ENCODE data around the gene PCDHB3. TPM values are rescaled to one million over a fixed set of nuclear protein-coding genes. Genes with fewer than 3 reads are reported as not detected.

PCDHB3 gene
- 0.04 to 0.05 TPM in 2 of 5 replicates, not detected in the others for total RNA-seq (2022; extraction: Qiagen RNA extraction; ENCODE audit: low read depth)

DNA sequence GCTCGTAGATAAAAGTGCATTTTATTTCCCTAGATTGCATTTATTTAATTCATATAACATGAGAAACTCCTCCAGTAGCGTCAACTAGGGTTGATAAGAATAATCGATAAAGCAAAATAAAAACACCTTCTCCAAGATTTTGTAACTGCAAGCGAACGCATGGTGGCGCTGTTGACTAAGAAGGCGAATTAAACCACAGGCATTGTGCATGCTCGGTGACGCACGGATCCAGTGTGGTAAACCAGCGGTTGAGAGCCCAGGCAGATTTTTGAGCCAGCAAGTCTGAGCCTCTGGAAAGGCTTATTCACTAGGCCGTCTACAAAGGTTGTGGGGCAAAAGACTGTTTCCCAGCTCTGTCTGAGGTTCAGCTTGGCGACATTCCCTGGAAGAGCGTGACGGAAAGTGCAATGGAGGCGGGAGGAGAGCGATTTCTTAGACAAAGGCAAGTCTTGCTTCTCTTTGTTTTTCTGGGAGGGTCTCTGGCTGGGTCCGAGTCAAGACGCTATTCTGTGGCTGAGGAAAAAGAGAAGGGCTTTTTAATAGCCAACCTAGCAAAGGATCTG is at the start of gene PCDHB3:
Gene PCDHB3 (plus strand): TSS at position 231 of the 563 bp plus-strand sequence. CDS start 177 bp downstream, at position 408.

DNA sequence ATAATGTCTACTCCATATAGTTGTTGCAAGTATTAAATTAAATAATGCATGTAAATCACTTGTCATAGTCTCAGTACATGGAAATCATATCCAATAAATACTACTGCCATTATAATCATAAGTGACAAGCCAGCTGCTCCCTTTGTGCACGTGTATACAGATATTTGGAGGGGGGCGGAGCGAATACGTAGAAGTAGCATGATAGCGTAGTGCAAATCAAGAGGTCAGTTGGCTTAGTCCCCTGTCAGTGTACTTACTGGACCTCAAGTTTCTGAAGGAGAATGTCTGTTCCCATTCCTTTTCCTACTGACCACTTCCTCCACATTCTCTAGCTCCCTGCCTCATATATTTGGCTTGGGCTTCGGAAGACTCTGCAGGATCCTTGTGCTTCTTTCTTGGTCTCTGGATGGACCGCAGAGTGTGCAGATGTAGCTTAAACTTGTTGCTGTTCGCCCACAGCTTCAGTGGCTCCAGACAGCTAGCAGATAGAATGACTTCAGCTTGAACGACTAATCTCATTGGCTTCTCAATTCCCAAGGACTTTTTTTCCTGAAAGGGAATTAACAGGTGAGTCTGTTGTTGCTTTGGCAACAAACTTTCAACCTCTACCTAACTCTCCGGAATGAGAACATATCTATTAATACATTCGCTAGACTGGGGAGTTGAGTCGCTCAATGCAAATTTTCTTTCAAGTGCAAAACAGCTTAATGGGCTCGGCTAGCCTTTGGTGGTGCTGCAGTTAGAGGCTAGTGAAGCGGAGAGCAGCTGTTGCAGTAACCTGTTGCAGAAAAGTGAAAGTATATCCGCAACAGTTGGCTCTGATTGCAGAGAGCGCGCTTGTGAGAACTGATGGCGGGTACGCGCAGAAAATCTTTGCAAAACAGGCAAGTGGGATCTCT is 49.4 kb upstream of the PCDHB3 start, which contains the start of gene PCDHB1:
Gene PCDHB1 (plus strand): TSS at position 753 of the 899 bp plus-strand sequence. CDS start 97 bp downstream, at position 850.

DNA sequence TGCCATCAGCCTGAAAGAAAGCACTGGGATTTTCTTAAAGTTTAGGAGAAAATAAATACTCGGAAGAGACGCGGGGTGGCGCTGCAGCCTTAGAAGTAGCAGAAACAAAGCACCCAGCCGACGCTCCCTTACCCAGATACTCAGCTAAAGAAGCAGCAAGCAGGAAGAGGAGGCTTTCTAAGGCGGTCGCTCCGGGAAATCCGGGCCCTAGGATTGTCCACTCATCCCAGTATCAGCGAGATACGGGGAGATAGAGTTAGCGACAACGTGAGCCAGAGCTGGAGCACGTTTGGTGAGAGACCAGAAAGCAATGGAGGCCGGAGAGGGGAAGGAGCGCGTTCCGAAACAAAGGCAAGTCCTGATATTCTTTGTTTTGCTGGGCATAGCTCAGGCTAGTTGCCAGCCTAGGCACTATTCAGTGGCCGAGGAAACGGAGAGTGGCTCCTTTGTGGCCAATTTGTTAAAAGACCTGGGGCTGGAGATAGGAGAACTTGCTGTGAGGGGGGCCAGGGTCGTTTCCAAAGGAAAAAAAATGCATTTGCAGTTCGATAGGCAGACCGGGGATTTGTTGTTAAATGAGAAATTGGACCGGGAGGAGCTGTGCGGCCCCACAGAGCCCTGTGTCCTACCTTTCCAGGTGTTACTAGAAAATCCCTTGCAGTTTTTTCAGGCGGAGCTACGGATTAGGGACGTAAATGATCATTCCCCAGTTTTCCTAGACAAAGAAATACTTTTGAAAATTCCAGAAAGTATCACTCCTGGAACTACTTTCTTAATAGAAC is 5.6 kb upstream of the PCDHB3 start, which contains the start of gene PCDHB2:
Gene PCDHB2 (plus strand): TSS at position 135 of the 782 bp plus-strand sequence. CDS start 176 bp downstream, at position 311.

DNA sequence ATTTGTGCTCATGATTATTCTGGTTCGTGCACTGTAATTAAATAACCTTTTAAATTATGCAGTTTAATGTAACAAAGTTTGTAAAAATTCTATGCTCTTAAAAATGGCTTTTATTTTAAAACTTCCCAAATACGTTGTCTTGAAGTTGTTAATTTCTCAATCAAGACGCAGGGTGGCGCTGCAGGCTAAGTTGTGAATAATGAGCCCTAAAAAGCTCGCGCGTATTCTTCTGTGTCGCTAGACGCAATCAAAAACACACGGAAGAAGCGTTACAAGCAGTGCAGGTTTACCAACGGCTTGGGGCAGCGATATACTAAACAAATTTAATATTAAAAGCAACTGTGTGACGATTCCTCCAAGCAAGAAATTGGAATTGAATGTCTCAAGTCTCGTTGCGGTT is 21.3 kb downstream of the PCDHB3 start, which contains the start of gene PCDHB4:
Gene PCDHB4 (plus strand): TSS at position 256 of the 400 bp plus-strand sequence. CDS start 181 bp downstream, outside the sequence.

DNA sequence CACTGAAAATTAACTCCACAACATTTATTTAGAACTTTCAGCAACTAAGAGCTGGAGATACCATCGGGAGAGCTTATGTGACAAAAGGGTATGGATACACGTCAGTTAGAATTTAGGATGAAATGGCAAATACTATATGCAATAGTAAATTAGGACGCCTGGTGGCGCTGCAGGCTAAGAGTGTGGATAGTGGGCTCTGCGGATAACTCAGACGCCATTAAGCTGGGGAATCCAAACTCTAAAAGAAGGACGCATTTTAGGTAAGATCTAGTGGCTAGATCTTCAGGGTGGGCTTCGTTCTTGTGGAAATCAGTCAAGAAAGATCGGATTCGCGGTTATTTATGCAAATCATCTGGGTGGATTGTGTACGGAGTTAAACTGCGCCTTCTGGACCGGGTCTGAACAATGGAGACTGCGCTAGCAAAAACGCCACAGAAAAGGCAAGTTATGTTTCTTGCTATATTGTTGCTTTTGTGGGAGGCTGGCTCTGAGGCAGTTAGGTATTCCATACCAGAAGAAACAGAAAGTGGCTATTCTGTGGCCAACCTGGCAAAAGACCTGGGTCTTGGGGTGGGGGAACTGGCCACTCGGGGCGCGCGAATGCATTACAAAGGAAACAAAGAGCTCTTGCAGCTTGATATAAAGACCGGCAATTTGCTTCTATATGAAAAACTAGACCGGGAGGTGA is 34.9 kb downstream of the PCDHB3 start, which contains the start of gene PCDHB5:
Gene PCDHB5 (plus strand): TSS at position 177 of the 688 bp plus-strand sequence. CDS start 229 bp downstream, at position 406.

DNA sequence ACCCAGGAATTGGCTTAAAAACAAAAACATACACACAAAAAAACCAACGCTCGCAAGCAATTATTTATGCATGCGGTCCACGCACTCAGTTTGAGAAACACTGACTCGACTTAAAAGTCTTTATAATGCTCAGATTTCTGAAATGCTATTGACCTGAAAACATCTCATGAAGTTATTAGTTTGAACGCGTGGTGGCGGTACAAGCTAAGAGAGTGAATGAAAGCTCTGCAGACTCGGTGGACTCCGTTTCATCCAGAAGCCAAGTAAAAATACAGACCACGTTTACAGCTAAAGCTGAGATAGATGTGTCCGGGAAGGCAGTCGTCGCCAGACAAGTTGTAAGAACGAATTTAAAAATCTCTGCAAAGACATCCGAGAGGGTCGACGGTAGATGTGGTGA is 49.5 kb downstream of the PCDHB3 start, which contains the start of gene PCDHB6:
Gene PCDHB6 (plus strand): TSS at position 246 of the 400 bp plus-strand sequence. CDS start 201 bp downstream, outside the sequence.

Other genes starting within 250 kb of the PCDHB3 start
- 0.01 to 0.06 TPM (median 0.01 TPM) in 4 of 5 replicates, not detected in the other for gene PCDHA10, start 244.6 kb upstream of the PCDHB3 start, total RNA-seq (2022; extraction: Qiagen RNA extraction; ENCODE audit: low read depth)
- 0.07 to 0.17 TPM (median 0.10 TPM) in 4 of 5 replicates, not detected in the other for gene PCDHA11, start 231.5 kb upstream of the PCDHB3 start, total RNA-seq (2022; extraction: Qiagen RNA extraction; ENCODE audit: low read depth)
- gene PCDHA12, start 225.2 kb upstream of the PCDHB3 start, total RNA-seq (2022; extraction: Qiagen RNA extraction; ENCODE audit: low read depth), result 2.7 to 3.1 TPM (median 2.9 TPM) in 5 replicates
- 0.03 to 0.11 TPM (median 0.05 TPM) in 5 replicates for gene PCDHA13, start 218.3 kb upstream of the PCDHB3 start, total RNA-seq (2022; extraction: Qiagen RNA extraction; ENCODE audit: low read depth)
- 1.0 to 1.5 TPM (median 1.4 TPM) in 5 replicates for gene PCDHAC1, start 174.2 kb upstream of the PCDHB3 start, total RNA-seq (2022; extraction: Qiagen RNA extraction; ENCODE audit: low read depth)
- 2.6 to 3.2 TPM (median 2.6 TPM) in 5 replicates for gene PCDHAC2, start 134.0 kb upstream of the PCDHB3 start, total RNA-seq (2022; extraction: Qiagen RNA extraction; ENCODE audit: low read depth)
- gene PCDHB1, start 49.1 kb upstream of the PCDHB3 start, total RNA-seq (2022; extraction: Qiagen RNA extraction; ENCODE audit: low read depth), result not detected in 5 replicates
- 3.3 to 4.1 TPM (median 3.3 TPM) in 5 replicates for gene PCDHB2, start 5.9 kb upstream of the PCDHB3 start, total RNA-seq (2022; extraction: Qiagen RNA extraction; ENCODE audit: low read depth)
- gene PCDHB4, start 21.3 kb downstream of the PCDHB3 start, total RNA-seq (2022; extraction: Qiagen RNA extraction; ENCODE audit: low read depth), result 0.03 to 0.17 TPM (median 0.05 TPM) in 5 replicates
- gene PCDHB5, start 34.7 kb downstream of the PCDHB3 start, total RNA-seq (2022; extraction: Qiagen RNA extraction; ENCODE audit: low read depth), result 1.2 to 1.9 TPM (median 1.4 TPM) in 5 replicates
- gene PCDHB6, start 49.6 kb downstream of the PCDHB3 start, total RNA-seq (2022; extraction: Qiagen RNA extraction; ENCODE audit: low read depth), result 0.85 to 1.3 TPM (median 1.1 TPM) in 5 replicates
- not detected in 5 replicates for gene PCDHB7, start 72.2 kb downstream of the PCDHB3 start, total RNA-seq (2022; extraction: Qiagen RNA extraction; ENCODE audit: low read depth)
- 0.24 to 0.35 TPM (median 0.29 TPM) in 5 replicates for gene PCDHB8, start 77.3 kb downstream of the PCDHB3 start, total RNA-seq (2022; extraction: Qiagen RNA extraction; ENCODE audit: low read depth)
- gene PCDHB16, start 81.9 kb downstream of the PCDHB3 start, total RNA-seq (2022; extraction: Qiagen RNA extraction; ENCODE audit: low read depth), result 0.04 to 0.19 TPM (median 0.06 TPM) in 5 replicates
- 0.05 to 0.12 TPM in 2 of 5 replicates, not detected in the others for gene PCDHB9, start 86.7 kb downstream of the PCDHB3 start, total RNA-seq (2022; extraction: Qiagen RNA extraction; ENCODE audit: low read depth)
- gene PCDHB10, start 91.9 kb downstream of the PCDHB3 start, total RNA-seq (2022; extraction: Qiagen RNA extraction; ENCODE audit: low read depth), result 0.04 to 0.06 TPM (median 0.05 TPM) in 3 of 5 replicates, not detected in the others
- 0.07 to 0.12 TPM (median 0.11 TPM) in 3 of 5 replicates, not detected in the others for gene PCDHB11, start 99.2 kb downstream of the PCDHB3 start, total RNA-seq (2022; extraction: Qiagen RNA extraction; ENCODE audit: low read depth)
- 0.02 TPM in 1 of 5 replicates, not detected in the others for gene PCDHB12, start 108.2 kb downstream of the PCDHB3 start, total RNA-seq (2022; extraction: Qiagen RNA extraction; ENCODE audit: low read depth)
- 0.05 to 0.09 TPM (median 0.06 TPM) in 5 replicates for gene PCDHB13, start 113.4 kb downstream of the PCDHB3 start, total RNA-seq (2022; extraction: Qiagen RNA extraction; ENCODE audit: low read depth)
- 0.05 to 0.15 TPM (median 0.08 TPM) in 5 replicates for gene PCDHB14, start 122.9 kb downstream of the PCDHB3 start, total RNA-seq (2022; extraction: Qiagen RNA extraction; ENCODE audit: low read depth)
- gene PCDHB15, start 144.9 kb downstream of the PCDHB3 start, total RNA-seq (2022; extraction: Qiagen RNA extraction; ENCODE audit: low read depth), result 0.05 to 0.06 TPM in 2 of 5 replicates, not detected in the others
- not detected in 5 replicates for gene SLC25A2, start 203.6 kb downstream of the PCDHB3 start, total RNA-seq (2022; extraction: Qiagen RNA extraction; ENCODE audit: low read depth)
- gene TAF7, start 220.3 kb downstream of the PCDHB3 start, total RNA-seq (2022; extraction: Qiagen RNA extraction; ENCODE audit: low read depth), result 67.8 to 84.2 TPM (median 73.3 TPM) in 5 replicates
- gene PCDHGA1, start 230.0 kb downstream of the PCDHB3 start, total RNA-seq (2022; extraction: Qiagen RNA extraction; ENCODE audit: low read depth), result 0.37 to 0.48 TPM (median 0.40 TPM) in 5 replicates
- gene PCDHGA2, start 238.3 kb downstream of the PCDHB3 start, total RNA-seq (2022; extraction: Qiagen RNA extraction; ENCODE audit: low read depth), result 0.66 to 0.87 TPM (median 0.76 TPM) in 5 replicates
- gene PCDHGA3, start 243.4 kb downstream of the PCDHB3 start, total RNA-seq (2022; extraction: Qiagen RNA extraction; ENCODE audit: low read depth), result 0.02 to 0.04 TPM (median 0.03 TPM) in 3 of 5 replicates, not detected in the others
- gene PCDHGB1, start 249.6 kb downstream of the PCDHB3 start, total RNA-seq (2022; extraction: Qiagen RNA extraction; ENCODE audit: low read depth), result 1.6 to 2.1 TPM (median 1.8 TPM) in 5 replicates